AG04449 (cell line): Measurements from ENCODE around the gene C5AR2.
"Not testable (repeated sequence)": the region's sequence is repeated elsewhere in the genome, so short reads cannot be mapped to it uniquely, and the experiment has no call there.

ENCODE experiments used
- CTCF ChIA-PET: fragments of 350-600 bp; formaldehyde crosslinking; extraction: SDS; loops from one replicate; lab custom pipeline; 2021; ENCODE audit warnings: antibody characterized with exemption; lab: Yijun Ruan, JAX
- POLR2A ChIA-PET: fragments of 400-600, 350-600 bp; formaldehyde crosslinking; extraction: SDS; loops from one replicate; lab custom pipeline; 2020; ENCODE audit warnings: antibody characterized with exemption, inconsistent platforms; lab: Yijun Ruan, JAX
- DNase-seq: peaks from one replicate; pipeline ENCODE4 v3.0.0-alpha.2; 2010; ENCODE audit warnings: low read depth, low spot score
- H3K4me3 ChIP-seq: 2 replicates; pipeline ENCODE4 v1.5.1; 2011; ENCODE audit warnings: low read depth, mild to moderate bottlenecking, control low read depth, low read length
- CTCF ChIP-seq: IDR thresholded peaks from one replicate; pipeline ENCODE4 v1.5.1; 2011; ENCODE audit warnings: mild to moderate bottlenecking, moderate library complexity, low read length, control low read depth, inconsistent platforms; ENCODE audit not compliant: insufficient read depth; ENCODE audit errors: missing control alignments

The C5AR2 gene

DNA sequence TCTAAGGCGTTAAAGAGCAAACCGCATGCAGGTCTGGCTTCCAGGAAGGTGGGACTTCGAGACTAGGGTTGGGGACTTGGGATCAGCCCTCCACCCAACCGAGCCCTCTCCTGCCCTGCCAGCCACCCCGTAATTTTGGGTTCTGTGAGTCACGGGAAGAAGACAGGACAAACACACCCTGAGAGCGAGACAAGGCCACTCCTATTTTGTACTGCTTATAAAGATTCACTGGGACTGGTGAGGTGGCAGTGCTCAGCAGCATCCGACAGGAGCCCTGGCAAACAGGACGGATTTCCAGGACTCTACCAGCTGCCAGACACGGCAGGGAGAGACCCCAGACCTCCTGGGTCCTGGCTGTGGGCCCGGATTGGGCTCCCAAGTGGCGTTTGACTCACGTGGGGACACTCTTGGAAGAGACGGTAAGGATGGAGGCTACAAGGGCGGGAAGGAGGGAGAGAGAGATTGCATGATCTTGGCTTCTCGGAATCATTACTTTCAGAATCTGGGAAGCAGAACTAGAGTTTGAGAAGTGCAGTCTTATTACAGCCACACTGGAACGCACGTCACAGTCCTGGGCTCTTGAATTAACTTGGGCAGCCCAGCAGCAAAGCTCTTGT, at the start of gene C5AR2:
Gene C5AR2 (plus strand): TSS at position 245 of the 617 bp plus-strand sequence. CDS start 8,625 bp downstream, outside the sequence.
- DNase-seq = no peak
- no peak within 1 kb of the TSS for H3K4me3 ChIP-seq
- no peak for TF ChIP-seq CTCF
- POLR2A ChIA-PET = no interaction called here
- CTCF ChIA-PET = interaction anchor here (1.0 to 8.3 kb wide), 2 partner anchors 12 to 16 kb away, joined by 5 to 74 read pairs; partner anchors contain the start of gene DHX34

DNA sequence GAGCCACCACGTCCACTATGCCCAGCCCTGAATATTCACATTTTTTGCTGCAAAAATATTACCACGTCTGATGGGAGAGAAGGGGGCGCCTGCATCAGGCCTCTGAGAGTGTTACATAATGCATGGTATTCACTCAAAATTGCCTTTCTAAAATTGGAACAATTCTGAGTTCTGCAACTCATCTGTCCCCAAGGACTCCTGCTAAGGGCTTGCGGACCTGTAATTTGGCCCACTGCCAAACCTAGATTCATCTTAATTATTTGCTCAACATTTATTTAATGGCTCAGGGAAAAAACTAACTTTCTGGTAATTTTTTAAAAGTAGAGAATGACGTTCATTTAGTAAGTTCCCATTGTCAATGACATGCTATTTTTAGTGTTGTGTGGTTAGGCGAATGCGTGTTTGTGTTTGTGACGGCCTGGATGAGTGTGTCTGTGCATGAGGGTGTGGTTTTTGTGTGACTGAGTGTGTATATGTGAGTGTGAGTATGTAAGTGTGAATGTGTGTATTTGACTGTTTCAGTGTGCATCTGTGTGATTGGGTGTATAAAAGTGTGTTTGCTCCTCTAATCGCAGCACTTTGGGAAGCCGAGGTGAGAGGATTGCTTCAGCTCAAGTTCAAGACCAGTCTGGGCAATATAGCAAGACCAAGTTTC, 48.4 kb upstream of the C5AR2 start:
- ChIA-PET POLR2A (no interaction called here), CTCF (interaction anchor here (1.0 to 18.7 kb wide), 8 partner anchors 7 to 145 kb away, joined by 3 to 284 read pairs (median 24); partner anchors contain the start of genes DHX34 and INAFM1)
- DNase-seq = no peak
- TF ChIP-seq CTCF = no peak
- no peak overlapping the region for H3K4me3 ChIP-seq

DNA sequence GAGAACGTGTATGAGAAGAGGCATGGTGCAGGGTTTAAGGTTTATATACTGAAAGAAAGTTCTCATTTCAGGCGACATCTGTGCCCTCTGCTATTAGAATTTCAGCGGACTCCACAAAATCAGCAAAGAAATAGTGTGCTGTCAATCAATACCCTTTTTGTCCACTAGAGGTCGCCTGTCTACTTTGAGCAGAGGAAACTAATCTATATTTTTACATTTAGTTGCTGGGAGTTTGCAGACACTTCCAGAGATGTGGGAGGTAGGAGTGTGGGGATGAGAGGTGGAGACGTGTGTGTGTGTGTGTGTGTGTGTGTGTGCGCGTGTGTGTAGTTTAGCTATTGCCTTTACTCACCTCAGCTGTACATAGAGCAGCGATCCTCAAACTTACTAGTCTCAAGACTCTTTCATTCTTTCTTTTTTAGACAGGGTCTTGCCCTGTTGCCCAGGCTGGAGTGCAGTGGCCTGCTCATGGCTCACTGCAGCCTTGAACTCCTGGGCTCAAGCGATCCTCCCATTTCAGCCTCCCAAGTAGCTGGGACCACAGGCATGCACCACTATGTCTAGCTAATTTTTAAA, 47.6 kb upstream of the C5AR2 start:
- TF ChIP-seq CTCF = peak; percentile 67
- no peak overlapping the region for H3K4me3 ChIP-seq
- no peak for DNase-seq
- POLR2A ChIA-PET = no interaction called here
- CTCF ChIA-PET = interaction anchor here (0.7 to 18.7 kb wide), 24 partner anchors 8 to 423 kb away, joined by 3 to 284 read pairs (median 4); partner anchors contain the start of genes INAFM1 and KPTN

GRCh38 chr19:47296036-47296435, 35.9 kb upstream of the C5AR2 start:
- H3K4me3 ChIP-seq = no peak overlapping the region
- peak; percentile 66 for TF ChIP-seq CTCF
- ChIA-PET POLR2A (no interaction called here), CTCF (interaction anchor here (0.6 to 18.7 kb wide), 24 partner anchors 10 to 411 kb away, joined by 3 to 284 read pairs (median 4); partner anchors contain the start of genes C5AR1, CCDC9, DHX34 and MEIS3)
- DNase-seq = no peak

- H3K4me3 ChIP-seq, POLR2A ChIA-PET, DNase-seq: not testable (repeated sequence)
- CTCF ChIA-PET = interaction anchor here (0.6 to 1.0 kb wide), 2 partner anchors 127 to 136 kb away, joined by 3 to 8 read pairs; no protein-coding TSS in a partner anchor
These were observed 31.1 kb upstream of the C5AR2 start for GRCh38 chr19:47300867-47301266.

DNA sequence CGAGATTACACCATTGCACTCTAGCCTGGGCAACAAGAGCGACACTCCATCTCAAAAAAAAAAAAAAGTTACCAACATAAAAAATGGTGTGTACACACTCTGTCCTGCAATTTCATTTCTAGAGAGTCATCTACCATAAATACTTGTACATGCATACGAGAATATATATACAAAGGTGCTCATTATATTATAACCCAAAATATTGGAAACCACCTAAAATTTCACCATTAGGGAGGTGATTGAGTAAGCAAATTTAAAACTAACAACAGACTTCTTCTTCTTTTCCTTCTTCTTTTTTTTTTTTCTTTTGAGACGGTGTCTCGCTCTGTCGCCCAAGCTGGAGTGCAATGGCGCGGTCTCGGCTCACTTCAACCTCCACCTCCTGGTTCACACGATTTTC, 29.7 kb upstream of the C5AR2 start:
- POLR2A ChIA-PET = no interaction called here
- no peak for TF ChIP-seq CTCF
- H3K4me3 ChIP-seq = no peak overlapping the region
- DNase-seq = no peak
- CTCF ChIA-PET = interaction anchor here (1.6 to 9.8 kb wide), 3 partner anchors 7 to 89 kb away, joined by 6 to 105 read pairs (median 6); no protein-coding TSS in a partner anchor
